Superior temporal gyrus (tissue), 1 donor: ENCODE data around the gene NR3C2.
"Not testable (repeated sequence)": the region's sequence is repeated elsewhere in the genome, so short reads cannot be mapped to it uniquely, and the experiment has no call there.

Experiments used
- DNase-seq: peaks from one replicate; pipeline ENCODE4 v3.0.0-alpha.2; 2016; ENCODE audit errors: extremely low spot score

The NR3C2 gene

GRCh38 chr4:148170408-148171365, 271.5 kb downstream of the NR3C2 start:
- DNase-seq = no peak

- DNase-seq = no peak
These were observed 276.1 kb downstream of the NR3C2 start for GRCh38 chr4:148166132-148166591.

- DNase-seq = no peak
These were observed 277.7 kb downstream of the NR3C2 start for GRCh38 chr4:148164557-148164956.

GRCh38 chr4:148162991-148163390, 279.2 kb downstream of the NR3C2 start:
- DNase-seq = no peak

- no peak for DNase-seq
These were observed 279.7 kb downstream of the NR3C2 start for GRCh38 chr4:148162519-148162918.

- DNase-seq = no peak
These were observed 280.6 kb downstream of the NR3C2 start for GRCh38 chr4:148161601-148162000.

- DNase-seq = no peak
These were observed 282.4 kb downstream of the NR3C2 start for GRCh38 chr4:148159793-148160192.

- no peak for DNase-seq
These were observed 287.4 kb downstream of the NR3C2 start for GRCh38 chr4:148154769-148155168.

GRCh38 chr4:148152868-148153625, 289.2 kb downstream of the NR3C2 start:
- DNase-seq = no peak

GRCh38 chr4:148151806-148152205, 290.4 kb downstream of the NR3C2 start:
- DNase-seq = no peak

GRCh38 chr4:148145475-148145874, 296.7 kb downstream of the NR3C2 start:
- DNase-seq = no peak

GRCh38 chr4:148143174-148143573, 299.0 kb downstream of the NR3C2 start:
- no peak for DNase-seq

- DNase-seq = no peak
These were observed 300.7 kb downstream of the NR3C2 start for GRCh38 chr4:148141501-148141900.

- DNase-seq = no peak
These were observed 315.4 kb downstream of the NR3C2 start for GRCh38 chr4:148126825-148127224.

- no peak for DNase-seq
These were observed 317.7 kb downstream of the NR3C2 start for GRCh38 chr4:148124512-148124911.

GRCh38 chr4:148123161-148123560, 319.1 kb downstream of the NR3C2 start:
- not testable (repeated sequence) for DNase-seq

GRCh38 chr4:148120216-148120615, 322.0 kb downstream of the NR3C2 start:
- DNase-seq = no peak

- DNase-seq = no peak
These were observed 323.6 kb downstream of the NR3C2 start for GRCh38 chr4:148118633-148119032.

GRCh38 chr4:148118179-148118578, 324.0 kb downstream of the NR3C2 start:
- no peak for DNase-seq

GRCh38 chr4:148116969-148117368, 325.2 kb downstream of the NR3C2 start:
- DNase-seq = no peak

GRCh38 chr4:148116264-148116663, 325.9 kb downstream of the NR3C2 start:
- DNase-seq = peak; percentile 29

GRCh38 chr4:148114436-148114835, 327.8 kb downstream of the NR3C2 start:
- no peak for DNase-seq
